ENCODE results near the gene ACTR3.

DNA sequence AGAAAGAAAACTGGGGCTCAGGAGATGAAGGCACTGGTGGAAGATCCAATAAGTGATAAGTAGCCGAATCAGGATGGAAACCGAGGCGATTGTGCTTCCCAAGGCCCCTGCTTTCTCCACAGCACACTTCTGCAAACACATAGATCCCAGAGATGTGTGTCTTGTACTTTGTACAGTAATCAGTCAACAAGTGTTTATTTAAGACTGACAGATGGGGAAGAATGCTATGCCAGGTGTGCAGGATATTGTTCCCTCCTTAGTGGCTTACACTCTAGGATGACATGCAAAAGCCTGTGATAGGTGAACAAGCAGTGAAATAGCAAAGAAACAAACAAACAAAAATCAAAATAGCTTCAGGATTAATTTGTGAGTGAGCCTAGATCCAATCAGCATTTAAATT lies 116.6 kb downstream of the ACTR3 start:
- TF ChIP-seq, protein P1, sequence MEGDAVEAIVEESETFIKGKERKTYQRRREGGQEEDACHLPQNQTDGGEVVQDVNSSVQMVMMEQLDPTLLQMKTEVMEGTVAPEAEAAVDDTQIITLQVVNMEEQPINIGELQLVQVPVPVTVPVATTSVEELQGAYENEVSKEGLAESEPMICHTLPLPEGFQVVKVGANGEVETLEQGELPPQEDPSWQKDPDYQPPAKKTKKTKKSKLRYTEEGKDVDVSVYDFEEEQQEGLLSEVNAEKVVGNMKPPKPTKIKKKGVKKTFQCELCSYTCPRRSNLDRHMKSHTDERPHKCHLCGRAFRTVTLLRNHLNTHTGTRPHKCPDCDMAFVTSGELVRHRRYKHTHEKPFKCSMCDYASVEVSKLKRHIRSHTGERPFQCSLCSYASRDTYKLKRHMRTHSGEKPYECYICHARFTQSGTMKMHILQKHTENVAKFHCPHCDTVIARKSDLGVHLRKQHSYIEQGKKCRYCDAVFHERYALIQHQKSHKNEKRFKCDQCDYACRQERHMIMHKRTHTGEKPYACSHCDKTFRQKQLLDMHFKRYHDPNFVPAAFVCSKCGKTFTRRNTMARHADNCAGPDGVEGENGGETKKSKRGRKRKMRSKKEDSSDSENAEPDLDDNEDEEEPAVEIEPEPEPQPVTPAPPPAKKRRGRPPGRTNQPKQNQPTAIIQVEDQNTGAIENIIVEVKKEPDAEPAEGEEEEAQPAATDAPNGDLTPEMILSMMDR (conservative IDR thresholded peaks at IDR 0.05; ENCODE audit: low read depth, low read length), result no peak
- TF ChIP-seq EZH2phosphoT487 (IDR thresholded peaks at IDR 0.05; ENCODE audit: borderline replicate concordance, low read length), result no peak

All from PC-3 (cell line).